ENCODE measurements around the gene COMP.

DNA sequence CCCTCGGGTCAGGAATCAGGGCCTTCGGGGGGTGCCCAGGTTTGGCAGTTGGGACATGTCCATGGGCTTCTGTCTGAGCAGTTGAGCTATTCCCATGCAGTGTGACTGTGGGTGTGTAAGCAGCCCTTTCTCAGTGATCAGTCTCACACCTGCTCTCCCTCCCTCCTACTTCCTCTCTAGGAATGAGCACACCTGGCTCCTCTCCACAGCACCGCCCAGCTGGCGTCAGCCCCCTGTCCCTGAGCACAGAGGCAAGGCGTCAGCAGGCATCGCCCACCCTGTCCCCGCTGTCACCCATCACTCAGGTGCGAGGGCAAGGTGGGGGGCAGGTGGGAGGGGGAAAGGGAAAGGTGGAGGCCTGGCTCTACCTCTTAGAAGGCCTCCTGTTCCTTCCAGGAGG lies 25.9 kb downstream of the COMP start:
- TF ChIP-seq, protein P1, sequence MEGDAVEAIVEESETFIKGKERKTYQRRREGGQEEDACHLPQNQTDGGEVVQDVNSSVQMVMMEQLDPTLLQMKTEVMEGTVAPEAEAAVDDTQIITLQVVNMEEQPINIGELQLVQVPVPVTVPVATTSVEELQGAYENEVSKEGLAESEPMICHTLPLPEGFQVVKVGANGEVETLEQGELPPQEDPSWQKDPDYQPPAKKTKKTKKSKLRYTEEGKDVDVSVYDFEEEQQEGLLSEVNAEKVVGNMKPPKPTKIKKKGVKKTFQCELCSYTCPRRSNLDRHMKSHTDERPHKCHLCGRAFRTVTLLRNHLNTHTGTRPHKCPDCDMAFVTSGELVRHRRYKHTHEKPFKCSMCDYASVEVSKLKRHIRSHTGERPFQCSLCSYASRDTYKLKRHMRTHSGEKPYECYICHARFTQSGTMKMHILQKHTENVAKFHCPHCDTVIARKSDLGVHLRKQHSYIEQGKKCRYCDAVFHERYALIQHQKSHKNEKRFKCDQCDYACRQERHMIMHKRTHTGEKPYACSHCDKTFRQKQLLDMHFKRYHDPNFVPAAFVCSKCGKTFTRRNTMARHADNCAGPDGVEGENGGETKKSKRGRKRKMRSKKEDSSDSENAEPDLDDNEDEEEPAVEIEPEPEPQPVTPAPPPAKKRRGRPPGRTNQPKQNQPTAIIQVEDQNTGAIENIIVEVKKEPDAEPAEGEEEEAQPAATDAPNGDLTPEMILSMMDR (IDR thresholded peaks at IDR 0.05 in 8 of 11, conservative IDR thresholded peaks at IDR 0.05 in 3 of 11), result no peak
- TF ChIP-seq POLR2A (IDR thresholded peaks at IDR 0.05) (no peak), POLR2AphosphoS5 (IDR thresholded peaks at IDR 0.05) (peak in 1 of 3 donors; percentile 39)
